ENCODE data around the gene LIPG. TPM values are rescaled to one million over a fixed set of nuclear protein-coding genes. Genes with fewer than 3 reads are reported as not detected.

The LIPG gene
- total and polyA plus RNA-seq, 2 of the 13 experiments (the other 11 are each of a cell fraction or from before 2014, with no cell fraction given), result 0.96 to 10.8 TPM

- WGBS (ENCODE audit: low lambda C conversion rate), result 92% methylated on average over 6 of the region's 6 CpGs
- CTCF ChIA-PET (ENCODE audit: low intra/inter-chr PET ratio, low total read pairs), result no interaction called here
- Histone ChIP-seq H3K4me3 (replicated peaks in 1 of 3; ENCODE audit: insufficient read depth in 1 of 3, low read depth in 2 of 3, low read length in 3 of 3) (no peak overlapping the region), H3K4me2 (ENCODE audit: low read depth, low read length) (no peak overlapping the region), H3K27me3 (ENCODE audit: control insufficient read depth in 1 of 2, insufficient read depth in 2 of 2, low read length in 2 of 2) (no peaks in the 10 kb centered on the region), H3K9ac (ENCODE audit: insufficient read depth, low read depth, low read length) (no peak overlapping the region), H3K36me3 (replicated peaks in 1 of 2; ENCODE audit: control insufficient read depth in 1 of 2, insufficient read depth in 2 of 2, low read length in 2 of 2) (no peaks in the 10 kb centered on the region), H3K4me1 (ENCODE audit: insufficient read depth, low read length) (peaks cover 15% of the 10 kb centered on the region; the same call in 1 of the 2 replicates), H4K20me1 (ENCODE audit: insufficient read depth, low read length) (no peaks in the 10 kb centered on the region), H3K27ac (ENCODE audit: extremely low read length, insufficient read depth, low read length) (no peak overlapping the region), H3K79me2 (ENCODE audit: insufficient read depth, low read length) (no peaks in the 10 kb centered on the region), H3K9me3 (ENCODE audit: low read length) (no peaks in the 10 kb centered on the region), H2AFZ (ENCODE audit: low read length) (no peak overlapping the region)
- no peak for ATAC-seq
- in situ Hi-C loops (cut with HindIII; ENCODE audit: extremely low pct_ligation_motif_present, low pct_unique_long_range_greater_than_20kb) (loop anchor here (10.0 kb wide), 1 partner anchor 155 kb away; no protein-coding TSS in a partner anchor), intact Hi-C loops (cut with micrococcal nuclease; ENCODE audit: unreplicated experiment) (no loop called here)
- POLR2A ChIA-PET, result no interaction called here
- FAIRE-seq, result no peak
- BruUV-seq (replicated peaks), result no TSS peak
- no peak for DNase-seq (ENCODE audit: low spot score)
- TF ChIP-seq KLF6 (CRISPR knock-in tag; IDR thresholded peaks at IDR 0.05) (no peak), ZNF687 (CRISPR knock-in tag; IDR thresholded peaks at IDR 0.05) (no peak), HES4 (CRISPR knock-in tag; IDR thresholded peaks at IDR 0.05; ENCODE audit: borderline replicate concordance) (no peak), ZNF275 (CRISPR knock-in tag; IDR thresholded peaks at IDR 0.05; ENCODE audit: borderline replicate concordance) (no peak), ZNF737 (CRISPR knock-in tag; IDR thresholded peaks at IDR 0.05; ENCODE audit: borderline replicate concordance) (no peak), ZNF3 (CRISPR knock-in tag; IDR thresholded peaks at IDR 0.05) (no peak), ZNF724P (CRISPR knock-in tag; IDR thresholded peaks at IDR 0.05; ENCODE audit: borderline replicate concordance) (no peak), ZHX2 (IDR thresholded peaks at IDR 0.05; ENCODE audit: low read depth) (no peak), ZHX2 (CRISPR knock-in tag; IDR thresholded peaks at IDR 0.05; ENCODE audit: borderline replicate concordance) (no peak), SKIL (CRISPR knock-in tag; IDR thresholded peaks at IDR 0.05; ENCODE audit: borderline replicate concordance) (no peak), ZFYVE20 (CRISPR knock-in tag; IDR thresholded peaks at IDR 0.05; ENCODE audit: borderline replicate concordance, low read depth) (no peak)
Observed at GRCh38 chr18:49569724-49570123, 7.9 kb downstream of the LIPG start.
